Large intestine (tissue), 3 donors: ENCODE results near the gene DEPDC1B. TPM values are rescaled to one million over a fixed set of nuclear protein-coding genes. Genes with fewer than 3 reads are reported as not detected.
"Not testable (repeated sequence)": the region's sequence is repeated elsewhere in the genome, so short reads cannot be mapped to it uniquely, and the experiment has no call there.

Experiments used
- DNase-seq, 2 donors: peaks; one replicate each; pipeline versions ENCODE4 v3.0.0 to v3.0.0-alpha.2; 2013
- H3K27ac ChIP-seq: one replicate; pipeline ENCODE4 v1.5.1; 2013; ENCODE audit warnings: low read length
- H3K27me3 ChIP-seq: 2 replicates; pipeline ENCODE4 v1.6.1; 2013; ENCODE audit warnings: low read length; ENCODE audit not compliant: control insufficient read depth, insufficient read depth
- H3K36me3 ChIP-seq: 2 replicates; pipeline ENCODE4 v1.6.1; 2013; ENCODE audit warnings: low read length; ENCODE audit not compliant: control insufficient read depth, insufficient read depth
- H3K4me1 ChIP-seq: one replicate; pipeline ENCODE4 v1.6.1; 2013; ENCODE audit warnings: low read length; ENCODE audit not compliant: control insufficient read depth, insufficient read depth
- H3K4me3 ChIP-seq: one replicate; pipeline ENCODE4 v1.5.1; 2013; ENCODE audit warnings: low read length
- H3K9me3 ChIP-seq: one replicate; pipeline ENCODE4 v1.6.1; 2013; ENCODE audit warnings: mild to moderate bottlenecking, low read depth, low read length, moderate library complexity; ENCODE audit not compliant: control insufficient read depth
- WGBS: methylation state at CpG from one replicate; pipeline ENCODE4 v1.1.5; 2013; ENCODE audit warnings: low lambda C conversion rate; ENCODE audit not compliant: insufficient coverage; 5-methylcytosine and 5-hydroxymethylcytosine counted together
- polyA plus RNA-seq: library from polyadenylated mRNA; unstranded; fragments of 120-200 nt; gene quantifications from one replicate; pipeline ENCODE4 v1.2.1, GENCODE V29; 2013

The DEPDC1B gene
- polyA plus RNA-seq, 1 donor: 15.3 TPM

- no peaks in the 10 kb centered on the region for H3K36me3 ChIP-seq
- 100% methylated on average over 2 of the region's 8 CpGs for WGBS
- peak overlapping the region; percentile 14 for H3K27ac ChIP-seq
- no peaks in the 10 kb centered on the region for H3K27me3 ChIP-seq
- peaks cover 18% of the 10 kb centered on the region for H3K4me1 ChIP-seq
- peak; percentile 44 to 68 for DNase-seq
- no peak overlapping the region for H3K4me3 ChIP-seq
- H3K9me3 ChIP-seq: no peaks in the 10 kb centered on the region
These were observed 1.5 kb upstream of the DEPDC1B start for GRCh38 chr5:60701321-60701968.

GRCh38 chr5:60700416-60700757 is 421 bp upstream of the DEPDC1B start:
- H3K36me3 ChIP-seq: no peaks in the 10 kb centered on the region
- no peaks in the 10 kb centered on the region for H3K9me3 ChIP-seq
- no peaks in the 10 kb centered on the region for H3K27me3 ChIP-seq
- H3K4me3 ChIP-seq: peak overlapping the region; percentile 89
- no peak for DNase-seq
- WGBS: no CpG with 5 or more reads among the region's 16 CpGs
- H3K4me1 ChIP-seq: peaks cover 18% of the 10 kb centered on the region
- peak overlapping the region; percentile 98 for H3K27ac ChIP-seq

GRCh38 chr5:60699288-60699608 is 718 bp downstream of the DEPDC1B start:
- peaks cover 18% of the 10 kb centered on the region for H3K4me1 ChIP-seq
- H3K27me3 ChIP-seq: no peaks in the 10 kb centered on the region
- H3K9me3 ChIP-seq: no peaks in the 10 kb centered on the region
- no peaks in the 10 kb centered on the region for H3K36me3 ChIP-seq
- H3K27ac ChIP-seq: peak overlapping the region; percentile 98
- no peak for DNase-seq
- WGBS: no CpG with 5 or more reads among the region's 9 CpGs
- H3K4me3 ChIP-seq: peak overlapping the region; percentile 89

- no peaks in the 10 kb centered on the region for H3K36me3 ChIP-seq
- H3K9me3 ChIP-seq: no peaks in the 10 kb centered on the region
- no peak overlapping the region for H3K4me3 ChIP-seq
- DNase-seq: no peak
- no peaks in the 10 kb centered on the region for H3K27me3 ChIP-seq
- no CpG with 5 or more reads among the region's 7 CpGs for WGBS
- peaks cover 18% of the 10 kb centered on the region for H3K4me1 ChIP-seq
- no peak overlapping the region for H3K27ac ChIP-seq
These were observed 1.6 kb downstream of the DEPDC1B start for GRCh38 chr5:60698336-60698735.

DNA sequence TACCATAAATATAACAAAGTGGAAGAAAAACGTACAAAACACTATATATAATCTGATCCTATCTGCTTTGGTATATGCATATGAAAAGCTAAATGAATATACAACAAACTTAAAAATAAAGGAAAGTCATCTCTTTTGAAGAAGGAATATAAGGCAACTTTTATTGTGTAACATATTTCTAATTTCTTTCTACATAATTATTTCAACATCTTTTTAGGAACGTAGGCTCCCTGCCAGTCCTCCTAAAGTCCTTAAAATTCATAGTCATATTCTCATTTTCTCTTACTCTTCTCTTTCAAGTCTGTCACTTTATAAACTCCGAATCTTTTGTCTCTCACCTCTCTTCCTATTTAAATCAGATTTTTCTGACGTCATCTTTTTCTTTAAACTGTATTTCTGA is 9.6 kb downstream of the DEPDC1B start:
- Histone ChIP-seq H3K36me3 (no peaks in the 10 kb centered on the region), H3K9me3 (no peaks in the 10 kb centered on the region), H3K27ac (no peak overlapping the region), H3K4me3 (no peak overlapping the region), H3K4me1 (peaks cover 15% of the 10 kb centered on the region), H3K27me3 (no peaks in the 10 kb centered on the region)
- 100% methylated on average over 4 of the region's 4 CpGs for WGBS
- DNase-seq: no peak

DNA sequence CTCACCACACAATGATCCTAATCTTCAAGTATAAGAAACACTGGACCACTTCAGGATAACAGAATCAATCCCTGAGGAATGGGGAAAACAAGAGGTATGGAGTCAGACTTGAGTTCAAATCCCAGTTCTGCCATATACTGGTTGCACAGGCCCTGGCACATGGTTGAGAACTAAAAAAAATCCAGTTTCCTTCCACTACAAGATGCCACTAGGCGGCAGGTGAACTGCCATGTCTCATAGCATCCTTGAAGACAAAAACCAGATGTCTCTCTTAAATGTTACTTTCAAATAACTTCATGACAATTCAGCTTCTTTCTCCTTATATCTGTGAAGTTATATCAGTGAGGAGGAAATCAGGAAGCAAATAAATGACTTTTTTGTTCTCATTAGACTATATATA is 11.0 kb downstream of the DEPDC1B start:
- H3K9me3 ChIP-seq: no peaks in the 10 kb centered on the region
- no CpG with 5 or more reads among the region's 1 CpG for WGBS
- H3K4me3 ChIP-seq: no peak overlapping the region
- H3K36me3 ChIP-seq: no peaks in the 10 kb centered on the region
- H3K27ac ChIP-seq: peak overlapping the region; percentile 72
- H3K27me3 ChIP-seq: no peaks in the 10 kb centered on the region
- DNase-seq: no peak
- H3K4me1 ChIP-seq: peaks cover 18% of the 10 kb centered on the region

- H3K27ac ChIP-seq: peak overlapping the region; percentile 72
- DNase-seq: peak; percentile 72 to 86
- H3K27me3 ChIP-seq: no peaks in the 10 kb centered on the region
- H3K4me3 ChIP-seq: no peak overlapping the region
- no peaks in the 10 kb centered on the region for H3K9me3 ChIP-seq
- H3K4me1 ChIP-seq: peaks cover 18% of the 10 kb centered on the region
- no CpG with 5 or more reads among the region's 3 CpGs for WGBS
- no peaks in the 10 kb centered on the region for H3K36me3 ChIP-seq
These were observed 11.8 kb downstream of the DEPDC1B start for GRCh38 chr5:60687927-60688720.

DNA sequence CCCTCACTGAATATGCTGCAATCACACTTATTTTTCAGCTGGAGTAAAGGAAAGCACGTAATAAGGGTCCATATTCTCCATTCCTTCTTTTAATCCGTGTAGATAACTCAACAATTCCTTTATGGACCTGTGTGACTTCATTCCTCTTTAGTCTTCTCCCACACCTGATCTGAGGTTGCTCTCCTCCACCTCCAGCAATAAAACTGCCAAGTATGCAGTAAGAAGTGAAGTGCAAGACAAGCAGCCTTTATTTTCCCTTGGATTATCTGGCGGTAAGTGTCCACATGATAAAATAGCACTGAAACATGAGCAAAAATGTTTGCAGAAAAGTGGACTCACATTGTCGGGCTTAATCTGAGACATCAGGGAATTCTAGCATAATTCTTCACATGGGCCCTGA is 13.8 kb downstream of the DEPDC1B start:
- H3K27me3 ChIP-seq: no peaks in the 10 kb centered on the region
- H3K4me3 ChIP-seq: no peak overlapping the region
- peak overlapping the region; percentile 88 for H3K27ac ChIP-seq
- DNase-seq: peak; percentile 52 to 73
- H3K4me1 ChIP-seq: peaks cover 18% of the 10 kb centered on the region
- WGBS: 40% methylated on average over 3 of the region's 4 CpGs
- H3K9me3 ChIP-seq: no peaks in the 10 kb centered on the region
- peaks cover 1% of the 10 kb centered on the region for H3K36me3 ChIP-seq

DNA sequence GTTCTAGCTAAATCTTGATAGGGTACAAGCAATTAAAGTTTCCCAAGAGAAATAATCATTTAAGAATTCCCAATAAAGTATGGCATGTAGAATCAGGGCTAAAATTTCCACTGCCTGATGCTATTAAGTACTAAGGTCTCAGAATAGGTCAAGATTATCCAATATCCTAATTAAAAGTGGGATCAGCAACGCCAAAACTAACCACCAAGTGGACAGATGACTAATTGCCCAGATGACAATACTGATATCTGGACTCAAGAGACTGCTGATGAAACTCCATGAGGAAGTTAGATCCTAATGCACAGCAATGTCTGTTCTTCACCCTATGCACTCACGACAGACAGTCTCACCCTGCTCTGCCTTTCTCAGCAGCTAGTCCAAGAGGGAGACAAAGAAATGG is 14.3 kb downstream of the DEPDC1B start:
- no peaks in the 10 kb centered on the region for H3K27me3 ChIP-seq
- no peaks in the 10 kb centered on the region for H3K9me3 ChIP-seq
- no peak overlapping the region for H3K4me3 ChIP-seq
- H3K36me3 ChIP-seq: peaks cover 3% of the 10 kb centered on the region
- no CpG with 5 or more reads among the region's 2 CpGs for WGBS
- H3K27ac ChIP-seq: peak overlapping the region; percentile 88
- H3K4me1 ChIP-seq: peaks cover 18% of the 10 kb centered on the region
- DNase-seq: no peak

DNA sequence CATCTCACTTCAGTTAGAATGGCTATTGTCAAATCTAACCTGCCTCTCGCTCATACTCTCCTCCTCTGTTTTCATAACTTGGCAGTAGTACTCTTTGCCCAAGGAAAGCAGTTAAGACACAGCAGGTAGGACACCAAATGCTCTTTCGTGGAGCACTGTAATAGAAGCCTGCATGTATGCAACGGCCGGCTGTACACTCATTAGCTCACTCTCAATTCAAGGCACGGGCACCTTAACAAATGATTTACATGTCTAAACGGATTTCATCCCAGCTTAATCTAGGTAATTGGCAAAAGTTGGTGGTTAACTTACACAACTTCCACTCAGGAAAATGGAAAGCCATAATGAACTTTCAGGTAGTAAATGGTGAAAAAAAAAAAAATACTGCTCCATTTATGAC is 14.9 kb downstream of the DEPDC1B start:
- Histone ChIP-seq H3K4me1 (peaks cover 18% of the 10 kb centered on the region), H3K9me3 (no peaks in the 10 kb centered on the region), H3K4me3 (no peak overlapping the region), H3K36me3 (peaks cover 3% of the 10 kb centered on the region), H3K27ac (peak overlapping the region; percentile 43), H3K27me3 (no peaks in the 10 kb centered on the region)
- no peak for DNase-seq
- WGBS: 100% methylated on average over 1 of the region's 6 CpGs

GRCh38 chr5:60682007-60682406 is 18.0 kb downstream of the DEPDC1B start:
- H3K27ac ChIP-seq, DNase-seq, H3K27me3 ChIP-seq, H3K9me3 ChIP-seq, H3K36me3 ChIP-seq, H3K4me3 ChIP-seq: not testable (repeated sequence)
- H3K4me1 ChIP-seq: peaks cover 15% of the 10 kb centered on the region
- no CpG with 5 or more reads among the region's 5 CpGs for WGBS
